GM12891 (cell line): ENCODE measurements around the gene CADPS.

Source experiments
- POLR2A ChIP-seq: IDR thresholded peaks from 2 replicates; pipeline ENCODE4 v1.6.1; 2011; ENCODE audit warnings: low read depth, low read length, control low read depth
- POLR2AphosphoS5 ChIP-seq: IDR thresholded peaks from 2 replicates; pipeline ENCODE4 v1.6.1; 2011; ENCODE audit warnings: low read depth, low read length, control low read depth
- SPI1 ChIP-seq: IDR thresholded peaks from 2 replicates; pipeline ENCODE4 v1.6.1; 2011; ENCODE audit warnings: low read depth, low read length, control low read depth
- TAF1 ChIP-seq: IDR thresholded peaks from 2 replicates; pipeline ENCODE4 v1.6.1; 2011; ENCODE audit warnings: low read depth, low read length, control low read depth

DNA sequence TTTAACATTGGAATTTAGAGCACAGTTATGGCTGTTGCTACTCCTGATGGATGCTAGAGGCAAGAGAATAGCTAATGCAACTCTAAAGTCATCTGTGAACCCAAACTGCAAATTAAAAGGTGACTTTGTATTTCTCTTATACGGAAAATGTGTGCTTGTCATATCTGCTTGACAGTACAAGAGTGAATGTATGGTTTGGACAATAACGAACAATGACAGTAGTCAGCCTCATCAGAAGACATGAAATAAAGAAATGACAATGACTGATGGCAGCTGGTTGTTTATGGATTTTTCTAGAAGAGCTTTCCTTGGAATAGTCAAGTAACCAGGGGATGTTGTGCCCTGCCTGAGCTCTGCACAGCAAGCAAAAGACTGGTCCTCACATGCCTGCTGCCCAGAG, 333.0 kb downstream of the CADPS start:
- no peak for TF ChIP-seq POLR2A
- TF ChIP-seq POLR2AphosphoS5 = no peak
- TF ChIP-seq TAF1 = no peak
- TF ChIP-seq SPI1 = no peak
